Sigmoid colon (tissue), 7 donors: ENCODE measurements around the gene CDK9. TPM values are rescaled to one million over a fixed set of nuclear protein-coding genes. Genes with fewer than 3 reads are reported as not detected.
"Not testable (repeated sequence)": the region's sequence is repeated elsewhere in the genome, so short reads cannot be mapped to it uniquely, and the experiment has no call there.

ENCODE experiments used
- DNase-seq: peaks from one replicate; pipeline ENCODE4 v3.0.0-alpha.2; 2019
- H3K27ac ChIP-seq, 4 donors: fragments of 200-600 bp; sonication (generic); one replicate each; pipeline ENCODE4 v1.5.1; 2016 to 2019; ENCODE audit warnings: mild to moderate bottlenecking in 1 of 4
- H3K27me3 ChIP-seq, 3 donors: fragments of 200-600 bp; sonication (generic); one replicate each; pipeline ENCODE4 v1.5.1; 2019; ENCODE audit warnings: mild to moderate bottlenecking in 1 of 3
- H3K36me3 ChIP-seq, 4 donors: fragments of 200-600 bp; sonication (generic); one replicate each; pipeline ENCODE4 v1.5.1; 2016 to 2019
- H3K4me1 ChIP-seq, 4 donors: fragments of 200-600 bp; sonication (generic); one replicate each; pipeline ENCODE4 v1.5.1; 2017 to 2019
- H3K4me3 ChIP-seq, 4 donors: fragments of 200-600 bp; sonication (generic); one replicate each; pipeline ENCODE4 v1.5.1; 2017 to 2019; ENCODE audit warnings: mild to moderate bottlenecking in 2 of 4, moderate library complexity in 1 of 4
- H3K9me3 ChIP-seq, 4 donors: fragments of 200-600 bp in 3 of 4; sonication (generic) in 3 of 4; one replicate each; pipeline versions ENCODE4 v1.5.1 to v1.6.1; 2013 to 2019
- CTCF ChIP-seq, 4 experiments: fragments of 450-650 bp in 3 of 4; fragments of 200-600 bp in 1 of 4; IDR thresholded peaks; one replicate each; pipeline ENCODE4 v1.5.1; 2016 to 2019; ENCODE audit warnings: antibody characterized with exemption in 4 of 4, mild to moderate bottlenecking in 3 of 4, moderate library complexity in 2 of 4
- EP300 ChIP-seq, 4 donors: sonication (generic); formaldehyde crosslinking; IDR thresholded peaks; one replicate each; pipeline ENCODE4 v1.6.1; 2017; ENCODE audit warnings: antibody characterized with exemption in 4 of 4
- POLR2A ChIP-seq, 2 donors: fragments of 450-650 bp; IDR thresholded peaks; one replicate each; pipeline ENCODE4 v1.6.1; 2016; ENCODE audit warnings: antibody characterized with exemption in 2 of 2, mild to moderate bottlenecking in 2 of 2, moderate library complexity in 2 of 2
- POLR2AphosphoS5 ChIP-seq, 4 donors: sonication (generic); formaldehyde crosslinking; IDR thresholded peaks; one replicate each; pipeline ENCODE4 v1.6.1; 2017; ENCODE audit warnings: antibody characterized with exemption in 4 of 4
- WGBS, 2 donors: extraction: QIAGEN DNeasy Blood & Tissue Kit; methylation state at CpG; one replicate each; pipeline ENCODE4 v1.1.7; 2013; 5-methylcytosine and 5-hydroxymethylcytosine counted together
- intact Hi-C: fragments of 100-400 bp; cut with DNase I; formaldehyde crosslinking; loops from one replicate; pipeline ENCODE4 v1.15.1; 2023
- polyA plus RNA-seq, 3 donors: library from polyadenylated mRNA; stranded (reverse); fragments of 200-250 nt; gene quantifications; one replicate each; pipeline ENCODE4 v1.2.3, GENCODE V29; 2013
- total RNA-seq, 4 donors: library from RNA; depleted of rRNA; stranded (reverse); fragments of >200 nt; gene quantifications; one replicate each; pipeline ENCODE4 v1.1.0, GENCODE V29; 2016
- donor health status: healthy with polysubstance abuse.
- donor health status: Bipolar disorder and iron deficiency.
- donor health status: healthy.

Gene CDK9
- total and polyA plus RNA-seq, 7 donors: 28.9 to 77.2 (median 47.2) TPM

- DNase-seq: no peak
- TF ChIP-seq POLR2AphosphoS5 (IDR thresholded peaks at IDR 0.05): no peak
- no peak for TF ChIP-seq EP300 (IDR thresholded peaks at IDR 0.05)
- no peak for TF ChIP-seq POLR2A (IDR thresholded peaks at IDR 0.05)
- no peak for TF ChIP-seq CTCF (IDR thresholded peaks at IDR 0.05)
- WGBS, 2 donors: 81 to 86% methylated on average over 6 of the region's 6 CpGs
- Histone ChIP-seq H3K27ac (peak overlapping the region; percentile 65 to 81 (median 76)), H3K36me3 (peaks cover 0 to under 1% (median 0%) of the 10 kb centered on the region in 4 donors), H3K4me1 (peaks cover 0 to 33% (median 30%) of the 10 kb centered on the region in 4 donors), H3K27me3 (peaks cover 0 to 32% (median 4%) of the 10 kb centered on the region in 3 donors), H3K4me3 (no peak overlapping the region), H3K9me3 (no peaks in the 10 kb centered on the region)
- intact Hi-C loops: no loop called here
Observed at GRCh38 chr9:127829205-127829906, 43.5 kb downstream of the CDK9 start.

- H3K27ac ChIP-seq: peak overlapping the region in 3 of 4 donors; percentile 78 to 87 (median 84)
Observed at GRCh38 chr9:127832248-127832647, 46.4 kb downstream of the CDK9 start.

GRCh38 chr9:127833555-127833954 lies 47.7 kb downstream of the CDK9 start:
- WGBS, 2 donors: 48 to 49% methylated on average over 1 of the region's 1 CpG
- intact Hi-C loops: no loop called here
- Histone ChIP-seq H3K4me3 (no peak overlapping the region), H3K27ac (peak overlapping the region; percentile 53 to 87 (median 81)), H3K36me3 (no peaks in the 10 kb centered on the region), H3K4me1 (peaks cover 0 to 52% (median 42%) of the 10 kb centered on the region in 4 donors), H3K9me3 (no peaks in the 10 kb centered on the region), H3K27me3 (peaks cover 0 to 5% (median 0%) of the 10 kb centered on the region in 3 donors)
- TF ChIP-seq EP300 (IDR thresholded peaks at IDR 0.05) (no peak), POLR2AphosphoS5 (IDR thresholded peaks at IDR 0.05) (peak in 2 of 4 donors; percentile 19 to 22)
- no peak for DNase-seq

More at GRCh38 chr9:127832248-127832647, 46.4 kb downstream of the CDK9 start:
- H3K9me3 ChIP-seq: no peaks in the 10 kb centered on the region
- DNase-seq: no peak
- 71 to 80% methylated on average over 7 of the region's 7 CpGs for WGBS, 2 donors
- H3K36me3 ChIP-seq: no peaks in the 10 kb centered on the region
- H3K27me3 ChIP-seq: peaks cover 0 to 17% (median 1%) of the 10 kb centered on the region in 3 donors
- intact Hi-C loops: no loop called here
- peaks cover 0 to 47% (median 41%) of the 10 kb centered on the region in 4 donors for H3K4me1 ChIP-seq
- H3K4me3 ChIP-seq: no peak overlapping the region
- no peak for TF ChIP-seq POLR2AphosphoS5 (IDR thresholded peaks at IDR 0.05)
- TF ChIP-seq EP300 (IDR thresholded peaks at IDR 0.05): no peak
- TF ChIP-seq CTCF (IDR thresholded peaks at IDR 0.05): no peak
- TF ChIP-seq POLR2A (IDR thresholded peaks at IDR 0.05): no peak

GRCh38 chr9:127835991-127836516 lies 50.2 kb downstream of the CDK9 start:
- 47 to 72% methylated on average over 17 of the region's 17 CpGs for WGBS, 2 donors

GRCh38 chr9:127836561-127836960 lies 50.7 kb downstream of the CDK9 start:
- WGBS, 2 donors: 90% methylated on average over 3 of the region's 3 CpGs
- intact Hi-C loops, H3K27me3 ChIP-seq, H3K9me3 ChIP-seq, H3K36me3 ChIP-seq, DNase-seq: not testable (repeated sequence)
- H3K4me1 ChIP-seq: peaks cover 0 to 48% (median 37%) of the 10 kb centered on the region in 4 donors
- peak overlapping the region; percentile 70 to 87 (median 81) for H3K27ac ChIP-seq
- peak overlapping the region in 1 of 4 donors; percentile 9 for H3K4me3 ChIP-seq

More at GRCh38 chr9:127835991-127836516, 50.2 kb downstream of the CDK9 start:
- H3K27me3 ChIP-seq: no peaks in the 10 kb centered on the region
- intact Hi-C loops: no loop called here
- peak; percentile 88 for DNase-seq
- peak overlapping the region; percentile 70 to 87 (median 81) for H3K27ac ChIP-seq
- H3K4me3 ChIP-seq: peak overlapping the region in 1 of 4 donors; percentile 9
- H3K4me1 ChIP-seq: peaks cover 0 to 48% (median 37%) of the 10 kb centered on the region in 4 donors
- H3K36me3 ChIP-seq: no peaks in the 10 kb centered on the region
- TF ChIP-seq POLR2AphosphoS5 (IDR thresholded peaks at IDR 0.05): no peak
- no peak for TF ChIP-seq CTCF (IDR thresholded peaks at IDR 0.05)
- no peak for TF ChIP-seq EP300 (IDR thresholded peaks at IDR 0.05)
- no peak for TF ChIP-seq POLR2A (IDR thresholded peaks at IDR 0.05)
- H3K9me3 ChIP-seq: no peaks in the 10 kb centered on the region
